Superior temporal gyrus (tissue), 1 donor: Measurements from ENCODE around the gene HIGD2B.
"Not testable (repeated sequence)": the region's sequence is repeated elsewhere in the genome, so short reads cannot be mapped to it uniquely, and the experiment has no call there.

Experiments
- DNase-seq: peaks from one replicate; pipeline ENCODE4 v3.0.0-alpha.2; 2016; ENCODE audit errors: extremely low spot score

Gene HIGD2B

DNA sequence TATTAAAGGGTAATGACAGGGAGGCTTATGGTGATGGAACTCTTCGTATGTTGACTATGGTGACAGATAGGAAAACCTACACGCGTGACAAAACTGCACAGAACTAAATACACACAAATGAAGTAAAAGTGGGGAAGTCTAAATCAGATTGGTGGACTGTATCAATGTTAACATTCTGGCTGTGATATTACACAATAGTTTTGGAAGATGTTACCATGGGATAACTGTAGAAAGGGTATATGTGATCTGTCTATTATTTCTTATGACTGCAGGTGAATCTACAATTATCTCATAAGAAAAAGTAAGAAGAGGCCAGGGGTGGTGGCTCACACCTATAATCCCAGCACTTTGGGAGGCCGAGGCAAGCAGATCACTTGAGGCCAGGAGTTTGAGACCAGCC, 9.1 kb downstream of the HIGD2B start:
- DNase-seq: no peak

DNA sequence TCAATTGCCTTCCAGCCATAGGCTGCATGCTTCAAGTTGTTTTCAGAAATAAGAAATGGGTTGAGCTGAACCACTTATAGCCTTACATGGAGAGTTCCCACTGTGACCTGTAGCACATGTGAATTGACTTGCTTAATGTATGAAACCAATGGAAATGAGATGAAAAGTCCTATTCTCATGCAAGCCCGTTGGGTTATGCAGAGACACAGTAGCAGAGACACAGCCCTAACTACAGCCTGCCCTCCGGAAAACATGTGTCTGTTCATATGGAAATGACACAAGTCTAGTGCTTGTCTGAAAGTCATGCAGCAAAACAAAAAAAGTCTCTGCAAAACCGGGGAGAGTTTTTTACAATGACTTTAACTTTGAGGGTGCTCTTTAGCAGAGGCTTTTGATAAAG, 14.5 kb downstream of the HIGD2B start:
- DNase-seq: no peak

DNA sequence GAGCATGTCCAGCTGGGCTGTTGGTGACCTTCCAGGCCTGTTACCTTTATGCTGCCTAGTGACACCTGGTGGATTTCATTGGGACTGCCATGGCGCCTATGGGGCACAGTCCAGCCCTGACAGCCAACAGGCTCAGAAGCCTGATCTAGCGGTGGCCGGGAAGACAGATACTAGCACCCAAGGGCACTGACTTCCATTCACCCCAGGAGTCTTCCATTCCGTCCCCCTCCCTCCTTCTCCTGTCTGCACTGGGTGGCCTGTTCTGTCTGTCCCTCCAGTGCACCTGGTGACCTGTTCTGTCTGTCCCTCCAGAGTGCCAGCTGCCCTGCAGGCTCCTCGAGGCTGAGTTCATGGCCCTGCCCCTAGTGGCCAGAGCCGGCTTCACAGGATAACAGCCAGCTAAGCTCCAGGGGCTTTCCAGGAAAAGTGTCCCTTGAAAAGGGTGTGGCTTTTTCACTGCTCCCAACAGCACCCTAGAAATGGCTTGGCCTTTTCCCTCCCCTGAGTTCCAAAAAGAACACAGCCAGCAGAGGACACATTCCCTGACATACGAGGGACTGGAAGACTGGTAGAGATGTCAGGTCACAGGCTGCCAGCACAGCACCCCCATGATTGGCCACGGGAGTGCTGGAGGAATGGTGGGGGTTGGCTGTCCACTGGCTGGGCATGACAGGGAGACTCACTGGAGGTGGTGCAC, 15.2 kb downstream of the HIGD2B start:
- DNase-seq: peak; percentile 53

DNA sequence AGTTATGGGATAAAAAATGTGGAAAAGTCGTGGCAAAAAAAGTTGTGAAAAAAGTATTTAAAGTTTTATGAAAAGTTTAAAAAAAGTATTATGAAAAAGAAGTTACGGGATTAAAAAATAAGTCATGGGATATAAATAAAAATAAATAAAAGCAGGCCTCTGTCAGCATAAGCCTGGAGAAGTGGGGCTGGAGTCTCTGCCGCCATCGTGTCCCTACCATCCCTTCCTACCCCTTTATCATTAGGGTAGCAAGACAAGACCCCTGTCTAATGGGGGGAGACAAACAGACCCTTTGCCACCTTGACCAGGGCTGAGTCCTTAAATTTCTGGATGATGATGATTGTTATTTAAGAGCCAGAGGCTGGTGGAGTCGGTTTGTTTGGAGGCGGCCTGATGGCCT, 16.2 kb downstream of the HIGD2B start:
- not testable (repeated sequence) for DNase-seq

DNA sequence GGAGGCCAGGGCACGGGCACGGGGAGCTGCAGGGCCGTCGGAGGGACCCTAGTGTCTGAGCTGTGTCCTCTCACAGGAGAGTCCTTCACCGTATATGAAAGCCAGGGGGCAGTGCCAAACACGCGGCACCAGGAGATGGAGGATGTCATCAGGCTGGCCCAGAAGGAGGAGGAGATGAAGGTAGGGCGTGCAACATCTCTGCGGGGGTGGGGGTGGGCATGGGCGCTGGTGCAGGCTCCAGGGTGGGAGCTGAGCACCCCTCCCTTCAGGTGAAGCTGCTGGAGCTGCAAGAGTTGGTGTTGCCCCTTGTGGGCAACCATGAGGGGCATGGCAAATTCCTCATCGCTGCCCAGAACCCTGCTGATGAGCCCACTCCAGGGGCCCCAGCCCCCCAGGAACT, 20.3 kb downstream of the HIGD2B start:
- not testable (repeated sequence) for DNase-seq

DNA sequence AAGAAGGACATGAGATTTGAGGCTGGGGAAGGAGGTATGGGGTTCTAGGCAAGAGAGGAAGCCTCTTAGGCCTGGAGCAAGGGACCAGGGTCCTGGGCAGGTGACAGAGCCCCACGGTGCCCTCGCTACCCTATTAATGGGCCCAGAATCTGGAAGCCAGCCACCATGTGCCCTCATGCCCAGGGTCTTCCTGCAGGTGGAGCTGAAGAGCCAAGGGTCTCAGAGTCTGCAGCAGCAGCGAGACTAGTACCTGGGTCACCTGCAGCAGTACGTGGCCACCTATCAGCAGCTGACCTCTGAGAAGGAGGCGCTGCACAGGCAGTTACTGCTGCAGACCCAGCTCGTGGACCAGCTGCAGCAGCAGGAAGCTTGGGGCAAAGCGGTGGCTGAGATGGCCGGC, 22.1 kb downstream of the HIGD2B start:
- not testable (repeated sequence) for DNase-seq

DNA sequence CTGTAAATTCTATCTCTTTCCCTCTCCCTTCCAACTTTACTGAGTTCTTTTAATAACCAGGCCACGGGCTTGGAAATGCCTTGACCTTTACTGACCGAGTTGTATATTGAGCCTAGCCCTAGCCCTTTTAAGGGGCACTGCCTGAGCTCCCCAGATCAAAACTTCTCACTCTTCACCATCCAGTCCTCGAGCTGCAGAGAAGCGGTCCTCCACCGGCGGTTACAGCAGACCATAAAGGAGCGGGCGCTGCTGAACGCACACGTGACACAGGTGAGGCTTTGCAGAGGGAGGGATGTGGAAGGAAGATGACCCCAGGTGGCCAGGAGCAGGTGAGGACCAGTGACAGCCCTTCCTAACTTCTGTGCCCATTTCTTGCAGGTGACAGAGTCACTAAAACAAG, 24.9 kb downstream of the HIGD2B start:
- DNase-seq: not testable (repeated sequence)

DNA sequence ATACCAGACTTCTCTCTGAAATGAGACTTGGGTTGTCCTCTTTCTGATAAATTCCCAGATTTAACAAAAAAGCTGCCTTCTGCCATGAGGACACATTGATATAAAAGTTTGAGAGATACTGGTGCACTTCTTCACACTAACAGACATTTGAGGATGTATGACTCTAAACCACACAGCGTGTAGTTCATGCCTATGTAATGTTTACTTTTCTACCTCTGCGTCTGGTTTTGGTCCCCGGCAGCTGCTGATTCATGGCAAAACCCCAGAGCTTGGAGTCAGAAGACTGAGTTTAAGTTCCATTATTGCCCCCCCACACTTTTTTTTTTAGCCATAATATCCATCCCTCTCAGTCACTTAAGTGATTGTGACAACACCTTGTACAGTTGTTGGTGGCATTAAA, 30.0 kb downstream of the HIGD2B start:
- not testable (repeated sequence) for DNase-seq

DNA sequence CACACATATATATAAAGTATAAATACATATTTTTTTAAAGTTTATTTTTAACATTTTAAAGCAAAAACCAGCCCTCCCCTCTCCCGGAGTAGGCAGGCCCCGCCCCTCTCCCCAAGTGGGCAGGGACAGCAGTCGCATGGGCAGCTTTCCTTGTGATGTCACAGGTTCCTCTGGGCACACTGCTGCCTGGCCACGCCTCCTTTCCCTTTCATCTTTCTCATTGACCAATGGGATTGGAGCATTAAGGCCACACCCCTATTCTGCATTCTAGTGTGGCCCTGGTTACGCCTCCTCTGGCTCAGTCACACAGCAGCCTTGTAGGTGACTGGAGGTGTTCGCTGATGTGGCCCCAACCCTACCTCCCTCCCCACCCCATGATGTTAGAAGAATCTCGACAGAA, 31.6 kb downstream of the HIGD2B start, which contains the start of gene GOLGA6B:
TSS of gene GOLGA6B (plus strand) at position 301 of the 400 bp plus-strand sequence. CDS start at position 342, 41 bp downstream.
- DNase-seq: not testable (repeated sequence)

DNA sequence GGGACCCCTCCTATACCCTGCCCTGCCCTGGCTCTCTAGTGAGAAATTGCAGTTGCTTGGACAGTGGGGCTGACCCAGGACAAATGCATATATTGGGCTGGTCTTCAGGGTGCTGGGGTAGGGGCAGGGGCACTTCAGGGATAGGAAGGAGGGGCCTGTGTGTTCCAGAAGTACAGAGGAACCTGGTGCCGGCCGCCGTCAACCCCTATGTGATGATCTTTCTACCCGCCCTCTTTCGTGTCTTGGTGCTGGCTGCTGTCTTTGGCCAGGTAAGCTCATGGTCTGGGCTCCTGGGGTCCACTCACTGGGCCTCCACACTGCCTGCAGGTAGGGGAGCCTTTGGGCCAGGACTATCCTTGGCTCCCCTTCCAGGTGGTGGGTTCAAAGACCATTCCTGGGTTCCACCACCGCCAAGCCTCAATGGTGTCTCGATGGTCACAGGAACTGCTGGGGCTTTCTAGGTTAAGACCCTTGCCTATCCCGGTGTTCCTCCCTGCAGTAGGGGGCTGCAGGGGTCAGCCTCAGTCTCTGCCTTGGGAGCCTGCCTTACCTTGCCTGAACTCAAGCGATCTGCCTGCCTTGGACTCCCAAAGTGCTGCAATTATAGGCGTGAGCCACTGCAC, 37.2 kb downstream of the HIGD2B start:
- not testable (repeated sequence) for DNase-seq

DNA sequence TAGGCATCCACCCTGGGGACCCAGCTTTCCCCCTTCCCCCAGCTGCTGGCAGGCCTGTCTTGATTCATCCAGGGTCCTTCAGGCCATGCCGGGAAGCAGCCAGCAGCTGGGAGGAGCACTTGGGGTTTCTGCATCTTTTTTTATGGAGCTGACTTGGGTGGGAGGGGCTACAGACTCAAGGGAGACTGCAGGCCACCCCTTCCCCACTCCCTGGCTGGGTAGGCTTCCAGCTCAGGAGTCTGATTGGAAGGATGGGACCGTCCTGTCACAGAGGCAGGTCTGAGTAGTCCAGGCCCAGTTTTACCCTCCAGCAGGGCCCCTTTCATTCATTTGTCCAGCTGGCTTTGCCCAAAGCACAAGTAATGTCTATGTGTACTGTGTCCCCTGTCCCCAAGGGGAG, 43.7 kb downstream of the HIGD2B start:
- not testable (repeated sequence) for DNase-seq

DNA sequence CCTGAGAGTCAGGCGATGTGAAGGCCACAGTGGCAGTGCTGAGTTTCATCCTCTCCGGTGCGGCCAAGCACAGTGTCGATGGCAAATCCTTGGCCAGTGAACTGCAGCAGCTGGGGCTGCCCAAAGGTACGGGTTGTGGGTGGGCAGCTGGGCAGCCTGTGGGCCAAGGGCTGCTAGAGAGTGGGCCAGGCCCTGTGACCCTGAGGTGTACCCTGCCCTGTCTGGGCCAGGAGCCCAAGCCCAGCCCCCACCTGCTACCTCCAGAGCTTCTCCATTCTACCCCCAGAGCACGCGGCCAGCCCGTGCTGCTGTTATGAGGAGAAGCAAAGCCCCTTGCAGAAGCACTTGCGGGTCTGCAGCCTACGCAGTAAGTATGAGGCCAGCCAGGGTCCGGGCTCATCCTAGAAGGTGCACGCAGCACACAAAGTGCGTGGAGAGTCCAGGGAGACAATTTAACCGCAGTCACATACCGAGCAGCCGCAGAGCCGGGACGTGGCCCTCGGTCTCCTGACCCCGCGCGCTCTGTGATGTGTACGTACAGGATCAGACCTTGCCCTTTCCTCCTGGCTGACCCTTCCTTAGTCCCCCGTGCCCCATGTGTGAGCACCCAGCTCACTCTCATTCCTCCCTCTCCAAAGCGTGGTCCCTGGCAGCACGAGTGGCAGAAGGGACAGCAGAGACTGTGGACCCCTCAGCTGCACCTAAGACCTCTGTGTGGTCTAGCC, 46.1 kb downstream of the HIGD2B start:
- DNase-seq: not testable (repeated sequence)

DNA sequence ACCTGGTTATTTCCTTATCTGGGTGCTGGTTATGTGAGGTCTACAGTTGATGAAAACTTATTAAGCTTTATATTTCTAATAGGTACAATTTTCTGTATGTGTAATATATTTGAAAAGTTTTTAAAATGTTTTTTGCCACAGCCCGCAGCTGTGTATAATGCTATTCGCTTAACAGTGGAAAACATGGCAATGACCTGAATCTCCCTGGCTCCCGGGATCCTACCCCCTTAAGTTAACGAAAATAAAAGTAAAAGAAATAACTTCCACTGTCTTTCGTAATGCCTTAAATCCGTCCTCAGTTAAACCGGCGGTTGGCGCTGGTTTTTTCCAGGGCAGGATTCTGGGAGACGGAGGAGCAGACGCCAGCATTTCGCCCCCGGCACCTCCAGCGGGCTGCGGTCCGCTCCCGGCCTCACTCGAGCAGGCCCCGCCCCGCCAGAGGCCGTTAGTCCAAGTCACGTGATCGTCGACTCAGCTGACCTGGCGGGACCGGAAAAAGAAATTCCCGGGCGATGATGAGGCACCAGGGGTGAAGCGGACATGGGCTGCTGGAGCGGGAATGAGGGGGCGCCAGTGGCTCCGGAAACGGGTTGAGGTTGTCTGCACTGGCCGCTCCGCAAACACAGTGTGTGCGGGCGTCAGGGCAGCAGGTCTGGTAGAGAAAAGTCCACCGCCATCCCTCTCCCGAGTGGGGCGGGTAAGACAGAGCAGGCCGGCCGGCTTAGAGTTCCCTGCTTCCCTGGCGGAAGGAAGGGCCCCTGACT, 49.3 kb downstream of the HIGD2B start:
- peak; percentile 79 for DNase-seq

DNA sequence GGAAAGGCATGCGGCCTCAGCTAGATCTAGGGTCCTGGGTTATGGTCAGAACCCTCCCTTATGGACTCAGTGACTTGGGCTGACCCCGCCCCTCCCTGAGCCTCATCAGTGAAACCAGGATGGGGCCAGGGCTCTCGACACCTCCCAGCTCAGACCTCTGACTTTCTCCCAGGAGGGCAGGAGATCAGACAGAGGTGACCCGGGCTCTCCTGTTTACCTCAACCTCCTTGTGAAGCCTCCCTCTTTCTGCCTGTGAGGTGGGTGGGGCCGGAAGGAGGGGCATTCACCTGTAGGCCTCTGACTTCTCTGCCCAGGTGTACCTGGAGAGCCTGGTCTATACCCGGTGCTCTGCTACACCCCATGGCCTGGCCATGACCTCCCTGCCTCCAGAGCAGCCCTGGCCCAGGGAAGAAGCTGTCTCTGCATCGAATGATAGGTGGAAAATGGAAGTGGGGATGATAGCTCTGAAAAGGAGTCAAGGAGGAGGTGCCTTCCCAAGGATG, 56.9 kb downstream of the HIGD2B start:
- not testable (repeated sequence) for DNase-seq

DNA sequence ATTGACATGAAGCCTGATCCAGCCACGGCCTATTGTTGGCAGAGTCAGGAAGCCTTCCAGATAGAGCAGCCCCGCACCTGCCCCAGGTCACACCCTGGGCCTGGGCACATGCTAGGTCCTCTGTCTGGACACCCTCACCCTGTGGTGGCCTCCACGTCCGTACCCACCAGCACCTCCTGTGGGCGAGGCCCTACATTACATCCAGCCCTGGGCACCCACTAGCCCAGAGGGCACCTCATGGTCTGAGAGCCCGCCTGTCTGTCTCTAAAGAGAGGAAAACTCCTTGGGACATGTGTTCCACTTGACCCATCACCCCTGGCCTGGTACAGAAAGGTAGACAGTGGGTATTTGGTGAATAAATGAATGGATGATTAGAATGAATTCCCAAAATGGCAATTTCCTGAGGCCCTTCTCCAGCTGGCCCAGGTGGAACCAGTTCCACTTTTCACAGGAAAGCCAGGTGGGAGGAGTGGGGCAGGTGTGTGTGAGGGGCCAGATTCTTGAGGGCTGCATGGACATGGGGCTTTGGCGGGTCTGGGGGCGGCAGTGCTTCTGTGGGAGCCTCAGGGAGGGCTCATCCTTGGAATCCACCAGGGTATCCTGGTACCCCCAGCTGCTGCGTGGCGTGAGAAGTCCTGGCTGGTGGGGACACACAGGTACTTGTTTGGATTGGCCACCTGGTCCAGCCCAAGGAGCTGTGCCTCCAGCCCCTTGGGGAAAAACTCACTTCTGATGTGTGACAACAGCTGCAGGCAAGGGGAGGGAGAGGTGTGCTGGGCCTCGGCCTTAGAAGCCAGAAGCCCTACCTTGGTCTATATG, 57.5 kb downstream of the HIGD2B start:
- not testable (repeated sequence) for DNase-seq

DNA sequence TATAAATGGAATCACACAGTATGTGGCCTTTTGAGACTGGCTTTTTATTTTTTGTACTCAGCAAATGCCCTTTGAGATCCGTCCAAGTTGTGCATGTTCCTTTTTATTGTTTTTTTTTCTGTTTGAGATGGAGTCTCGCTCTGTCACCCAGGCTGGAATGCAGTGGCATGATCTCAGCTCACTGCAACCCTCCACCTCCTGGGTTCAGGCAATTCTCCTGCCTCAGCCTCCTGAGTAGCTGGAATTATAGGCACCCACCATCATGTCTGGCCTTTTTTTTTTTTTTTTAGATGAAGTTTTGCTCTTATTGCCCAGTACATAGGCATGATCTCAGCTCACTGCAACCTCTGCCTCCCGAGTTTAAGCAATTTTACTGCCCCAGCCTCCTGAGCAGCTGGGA, 59.8 kb downstream of the HIGD2B start:
- not testable (repeated sequence) for DNase-seq
